Measurements from ENCODE around the gene TRIM71. TPM values are rescaled to one million over a fixed set of nuclear protein-coding genes. Genes with fewer than 3 reads are reported as not detected.

TRIM71 gene
- total RNA-seq, 2 experiments from 2014 or later: 0.18 to 0.22 TPM

GRCh38 chr3:32886911-32887310 is 69.1 kb downstream of the TRIM71 start:
- no peaks in the 10 kb centered on the region for H3K9me3 Mint-ChIP-seq
- H3K27ac Mint-ChIP-seq: no peak overlapping the region
- H3K36me3 Mint-ChIP-seq (ENCODE audit: low read depth): no peaks in the 10 kb centered on the region
- ATAC-seq: no peak
- TF ChIP-seq CTCF (IDR thresholded peaks at IDR 0.05): no peak
- peaks cover 11% of the 10 kb centered on the region for H3K4me1 Mint-ChIP-seq (ENCODE audit: low read depth)
- intact Hi-C loops (cut with micrococcal nuclease): no loop called here
- CTCF ChIA-PET: no interaction called here
- DNase-seq: no peak
- H3K4me3 Mint-ChIP-seq: no peak overlapping the region
- POLR2A ChIA-PET: interaction anchor here (0.7 to 0.9 kb wide), 2 partner anchors 28 to 295 kb away, joined by 3 read pairs; no protein-coding TSS in a partner anchor
- peaks cover 1% of the 10 kb centered on the region for H3K27me3 Mint-ChIP-seq

GRCh38 chr3:32888739-32889138 is 70.9 kb downstream of the TRIM71 start:
- CTCF ChIA-PET: interaction anchor here (1.6 kb wide), 1 partner anchor 10 kb away, joined by 3 read pairs; no protein-coding TSS in a partner anchor

GRCh38 chr3:32890420-32891276 is 72.9 kb downstream of the TRIM71 start:
- intact Hi-C loops (cut with micrococcal nuclease): no loop called here
- no peak overlapping the region for H3K4me3 Mint-ChIP-seq
- TF ChIP-seq CTCF (IDR thresholded peaks at IDR 0.05): no peak
- no peaks in the 10 kb centered on the region for H3K4me1 Mint-ChIP-seq (ENCODE audit: low read depth)
- ChIA-PET POLR2A (no interaction called here), CTCF (interaction anchor here (1.6 kb wide), 1 partner anchor 12 kb away, joined by 3 read pairs; no protein-coding TSS in a partner anchor)
- H3K36me3 Mint-ChIP-seq (ENCODE audit: low read depth): no peaks in the 10 kb centered on the region
- no peaks in the 10 kb centered on the region for H3K9me3 Mint-ChIP-seq
- no peak overlapping the region for H3K27ac Mint-ChIP-seq
- ATAC-seq: no peak
- DNase-seq: no peak
- H3K27me3 Mint-ChIP-seq: peaks cover 12% of the 10 kb centered on the region

More at GRCh38 chr3:32888739-32889138, 70.9 kb downstream of the TRIM71 start:
- Mint-ChIP-seq H3K36me3 (ENCODE audit: low read depth) (no peaks in the 10 kb centered on the region), H3K9me3 (no peaks in the 10 kb centered on the region), H3K27me3 (peaks cover 7% of the 10 kb centered on the region), H3K4me3 (no peak overlapping the region), H3K4me1 (ENCODE audit: low read depth) (no peaks in the 10 kb centered on the region), H3K27ac (no peak overlapping the region)
- POLR2A ChIA-PET: interaction anchor here (0.6 kb wide), 1 partner anchor 991 kb away, joined by 3 read pairs; no protein-coding TSS in a partner anchor
- no peak for TF ChIP-seq CTCF (IDR thresholded peaks at IDR 0.05)
- intact Hi-C loops (cut with micrococcal nuclease): no loop called here
- DNase-seq: no peak
- no peak for ATAC-seq

- no peak for ATAC-seq
- H3K36me3 Mint-ChIP-seq (ENCODE audit: low read depth): no peaks in the 10 kb centered on the region
- ChIA-PET CTCF (no interaction called here), POLR2A (no interaction called here)
- no peak overlapping the region for H3K27ac Mint-ChIP-seq
- TF ChIP-seq CTCF (IDR thresholded peaks at IDR 0.05): no peak
- no peaks in the 10 kb centered on the region for H3K4me1 Mint-ChIP-seq (ENCODE audit: low read depth)
- no peak for DNase-seq
- no peaks in the 10 kb centered on the region for H3K9me3 Mint-ChIP-seq
- intact Hi-C loops (cut with micrococcal nuclease): no loop called here
- no peak overlapping the region for H3K4me3 Mint-ChIP-seq
- peaks cover 13% of the 10 kb centered on the region for H3K27me3 Mint-ChIP-seq
Measured at GRCh38 chr3:32891365-32891764, 73.6 kb downstream of the TRIM71 start.

All from activated CD8-positive, alpha-beta T cell treated with anti-CD3 and anti-CD28 coated beads for 36 hours (primary cell).